Activated naive CD4-positive, alpha-beta T cell treated with anti-CD3 and anti-CD28 coated beads, Interleukin-2, amount 50 U/mL, for 72 hours (primary cell): Measurements from ENCODE around the gene TKTL1. TPM values are rescaled to one million over a fixed set of nuclear protein-coding genes. Genes with fewer than 3 reads are reported as not detected.
"Not testable (repeated sequence)": the region's sequence is repeated elsewhere in the genome, so short reads cannot be mapped to it uniquely, and the experiment has no call there.

Source experiments
- ATAC-seq, 2 donors: fragments of 150-1000 bp; cut with Tn5 transposase; 2 replicates each; pipeline ENCODE4 v1.10.0; 2021; ENCODE audit warnings: mild to moderate bottlenecking in 2 of 2, moderate library complexity in 2 of 2
- DNase-seq, 2 donors: peaks; one replicate each; pipeline ENCODE4 v3.0.0; 2021 to 2022; ENCODE audit warnings: low spot score in 2 of 2
- H3K27ac Mint-ChIP-seq, 2 donors: one replicate each; pipeline ENCODE4 v1.8.0; 2022; ENCODE audit warnings: mild to moderate bottlenecking in 2 of 2, mixed read lengths in 2 of 2
- H3K36me3 Mint-ChIP-seq, 2 donors: one replicate each; pipeline ENCODE4 v1.8.0; 2022; ENCODE audit warnings: mixed read lengths in 2 of 2
- H3K9me3 Mint-ChIP-seq, 2 donors: one replicate each; pipeline ENCODE4 v1.8.0; 2022; ENCODE audit warnings: mixed read lengths in 2 of 2
- total RNA-seq, 2 donors: library from RNA; stranded (reverse); gene quantifications; one replicate each; pipeline ENCODE4 v1.2.3, GENCODE V29; 2022

Gene TKTL1
- total RNA-seq: under 1 TPM; 0.48 to 0.56 TPM

- Mint-ChIP-seq H3K9me3 (no peaks in the 10 kb centered on the region), H3K36me3 (no peaks in the 10 kb centered on the region), H3K27ac (no peak within 1 kb of the TSS)
- DNase-seq: no peak
- ATAC-seq: no peak
Measured at GRCh38 chrX:154295664-154296310, at the start of gene TKTL1. Gene TKTL1, plus strand, starts transcription at chrX:154295795. Its CDS starts 65 bp downstream, at chrX:154295860.

GRCh38 chrX:154247377-154248045 is 48.1 kb upstream of the TKTL1 start:
- not testable (repeated sequence) for DNase-seq, H3K9me3 Mint-ChIP-seq, H3K27ac Mint-ChIP-seq, H3K36me3 Mint-ChIP-seq
- peak; percentile 98 to 99 for ATAC-seq

- H3K36me3 Mint-ChIP-seq, H3K9me3 Mint-ChIP-seq, H3K27ac Mint-ChIP-seq, DNase-seq: not testable (repeated sequence)
- peak; percentile 1 to 8 for ATAC-seq
Measured at GRCh38 chrX:154248076-154248475, 47.5 kb upstream of the TKTL1 start.

- H3K9me3 Mint-ChIP-seq, H3K36me3 Mint-ChIP-seq, H3K27ac Mint-ChIP-seq, DNase-seq, ATAC-seq: not testable (repeated sequence)
Measured at GRCh38 chrX:154257282-154257681, 38.3 kb upstream of the TKTL1 start, which contains the start of gene OPN1MW3. Gene OPN1MW3, plus strand, starts transcription at chrX:154257582. Its CDS starts 38 bp downstream, at chrX:154257620.

- not testable (repeated sequence) for H3K27ac Mint-ChIP-seq, DNase-seq, H3K9me3 Mint-ChIP-seq, H3K36me3 Mint-ChIP-seq, ATAC-seq
Measured at GRCh38 chrX:154258711-154259110, 36.9 kb upstream of the TKTL1 start.

GRCh38 chrX:154263072-154263471 is 32.5 kb upstream of the TKTL1 start:
- ATAC-seq, DNase-seq, H3K27ac Mint-ChIP-seq, H3K9me3 Mint-ChIP-seq, H3K36me3 Mint-ChIP-seq: not testable (repeated sequence)

GRCh38 chrX:154269245-154269644 is 26.4 kb upstream of the TKTL1 start:
- DNase-seq, H3K27ac Mint-ChIP-seq, H3K36me3 Mint-ChIP-seq, ATAC-seq, H3K9me3 Mint-ChIP-seq: not testable (repeated sequence)

GRCh38 chrX:154284489-154285338 is 10.9 kb upstream of the TKTL1 start:
- peak; percentile 99 for ATAC-seq
- DNase-seq, H3K36me3 Mint-ChIP-seq, H3K9me3 Mint-ChIP-seq, H3K27ac Mint-ChIP-seq: not testable (repeated sequence)

- H3K36me3 Mint-ChIP-seq: not testable (repeated sequence)
Measured at GRCh38 chrX:154286406-154286805, 9.2 kb upstream of the TKTL1 start.

GRCh38 chrX:154294791-154295574 is 612 bp upstream of the TKTL1 start, which contains the start of gene TEX28:
Gene TEX28, minus strand, starts transcription at chrX:154295124. Its CDS starts 3,007 bp downstream, at chrX:154292117.
- ATAC-seq (no peak), DNase-seq (no peak)
- no peak within 1 kb of the TSS for H3K27ac Mint-ChIP-seq
- H3K36me3 Mint-ChIP-seq: no peaks in the 10 kb centered on the region
- no peaks in the 10 kb centered on the region for H3K9me3 Mint-ChIP-seq

More at GRCh38 chrX:154286406-154286805, 9.2 kb upstream of the TKTL1 start:
- H3K27ac Mint-ChIP-seq, H3K9me3 Mint-ChIP-seq, DNase-seq, ATAC-seq: not testable (repeated sequence)

- Mint-ChIP-seq H3K27ac (no peak overlapping the region), H3K36me3 (no peaks in the 10 kb centered on the region)
- ATAC-seq: no peak
Measured at GRCh38 chrX:154296731-154297130, 1.1 kb downstream of the TKTL1 start.

GRCh38 chrX:154298312-154298711 is 2.7 kb downstream of the TKTL1 start:
- Mint-ChIP-seq H3K36me3 (no peaks in the 10 kb centered on the region), H3K27ac (no peak overlapping the region), H3K9me3 (no peaks in the 10 kb centered on the region)
- ATAC-seq: no peak
- DNase-seq: no peak

More at GRCh38 chrX:154296731-154297130, 1.1 kb downstream of the TKTL1 start:
- H3K9me3 Mint-ChIP-seq: no peaks in the 10 kb centered on the region
- DNase-seq: no peak

- no peaks in the 10 kb centered on the region for H3K9me3 Mint-ChIP-seq
- DNase-seq (no peak), ATAC-seq (no peak)
- H3K27ac Mint-ChIP-seq: no peak overlapping the region
- no peaks in the 10 kb centered on the region for H3K36me3 Mint-ChIP-seq
Measured at GRCh38 chrX:154300816-154301215, 5.2 kb downstream of the TKTL1 start.

GRCh38 chrX:154302998-154303397 is 7.4 kb downstream of the TKTL1 start:
- H3K9me3 Mint-ChIP-seq, DNase-seq, H3K27ac Mint-ChIP-seq, ATAC-seq, H3K36me3 Mint-ChIP-seq: not testable (repeated sequence)

GRCh38 chrX:154303476-154303875 is 7.9 kb downstream of the TKTL1 start:
- H3K27ac Mint-ChIP-seq: no peak overlapping the region
- no peaks in the 10 kb centered on the region for H3K36me3 Mint-ChIP-seq
- ATAC-seq (no peak), DNase-seq (no peak)
- H3K9me3 Mint-ChIP-seq: no peaks in the 10 kb centered on the region

GRCh38 chrX:154304846-154305245 is 9.3 kb downstream of the TKTL1 start:
- DNase-seq (no peak), ATAC-seq (no peak)
- H3K27ac Mint-ChIP-seq: no peak overlapping the region
- H3K9me3 Mint-ChIP-seq: no peaks in the 10 kb centered on the region
- no peaks in the 10 kb centered on the region for H3K36me3 Mint-ChIP-seq
